Glutamatergic neuron (in vitro differentiated cells): ENCODE measurements around the gene RTN4. TPM values are rescaled to one million over a fixed set of nuclear protein-coding genes. Genes with fewer than 3 reads are reported as not detected.

Experiments used
- DNase-seq: peaks from one replicate; pipeline ENCODE4 v3.0.0; 2022
- H3K27ac Mint-ChIP-seq: one replicate; pipeline ENCODE4 v1.8.0; 2020; ENCODE audit warnings: mild to moderate bottlenecking, mixed read lengths, inconsistent platforms; ENCODE audit not compliant: unreplicated experiment
- H3K27me3 Mint-ChIP-seq: one replicate; pipeline ENCODE4 v1.8.0; 2020; ENCODE audit warnings: mild to moderate bottlenecking, moderate library complexity, mixed read lengths, inconsistent platforms; ENCODE audit not compliant: unreplicated experiment
- H3K36me3 Mint-ChIP-seq: one replicate; pipeline ENCODE4 v1.8.0; 2020; ENCODE audit warnings: mild to moderate bottlenecking, mixed read lengths, inconsistent platforms; ENCODE audit not compliant: unreplicated experiment
- H3K4me1 Mint-ChIP-seq: one replicate; pipeline ENCODE4 v1.8.0; 2020; ENCODE audit warnings: mild to moderate bottlenecking, low read depth, mixed read lengths, inconsistent platforms; ENCODE audit not compliant: unreplicated experiment
- H3K4me3 Mint-ChIP-seq: one replicate; pipeline ENCODE4 v1.8.0; 2020; ENCODE audit warnings: mild to moderate bottlenecking, mixed read lengths, inconsistent platforms; ENCODE audit not compliant: unreplicated experiment
- H3K9me3 Mint-ChIP-seq: one replicate; pipeline ENCODE4 v1.8.0; 2020; ENCODE audit warnings: mild to moderate bottlenecking, moderate library complexity, mixed read lengths, inconsistent platforms; ENCODE audit not compliant: unreplicated experiment
- CTCF ChIP-seq: fragments of 200-600 bp; sonication (generic); IDR thresholded peaks from one replicate; pipeline ENCODE4 v1.5.0; 2021; ENCODE audit not compliant: partially characterized antibody, unreplicated experiment
- total RNA-seq: library from RNA; stranded (reverse); fragmentation: NEBNext Ultra II Directional; extraction: Animal tissue kit (Norgen Biotek cat#: 25700); gene quantifications from one replicate; pipeline ENCODE4 v1.2.1, GENCODE V29; 2021; ENCODE audit not compliant: unreplicated experiment

RTN4 gene
- total RNA-seq, 1 donor from 2014 or later = 772 TPM

- H3K4me3 Mint-ChIP-seq = no peak overlapping the region
- no peak overlapping the region for H3K27ac Mint-ChIP-seq
Measured at GRCh38 chr2:54960164-54960563, 90.1 kb downstream of the RTN4 start.

GRCh38 chr2:54958717-54959371, 91.4 kb downstream of the RTN4 start:
- peaks cover 6% of the 10 kb centered on the region for H3K27me3 Mint-ChIP-seq
- H3K9me3 Mint-ChIP-seq = peaks cover 3% of the 10 kb centered on the region
- no peak for TF ChIP-seq CTCF
- no peak overlapping the region for H3K27ac Mint-ChIP-seq
- H3K36me3 Mint-ChIP-seq = no peaks in the 10 kb centered on the region
- H3K4me1 Mint-ChIP-seq = peaks cover 17% of the 10 kb centered on the region
- no peak for DNase-seq
- no peak overlapping the region for H3K4me3 Mint-ChIP-seq

More at GRCh38 chr2:54960164-54960563, 90.1 kb downstream of the RTN4 start:
- peaks cover 6% of the 10 kb centered on the region for H3K27me3 Mint-ChIP-seq
- H3K9me3 Mint-ChIP-seq = peaks cover 9% of the 10 kb centered on the region
- peaks cover 15% of the 10 kb centered on the region for H3K4me1 Mint-ChIP-seq
- no peak for DNase-seq
- no peak for TF ChIP-seq CTCF
- no peaks in the 10 kb centered on the region for H3K36me3 Mint-ChIP-seq

GRCh38 chr2:54957321-54957999, 92.8 kb downstream of the RTN4 start:
- TF ChIP-seq CTCF = no peak
- H3K27me3 Mint-ChIP-seq = peaks cover 3% of the 10 kb centered on the region
- H3K27ac Mint-ChIP-seq = no peak overlapping the region
- no peaks in the 10 kb centered on the region for H3K36me3 Mint-ChIP-seq
- peaks cover 1% of the 10 kb centered on the region for H3K9me3 Mint-ChIP-seq
- no peak for DNase-seq
- no peak overlapping the region for H3K4me3 Mint-ChIP-seq
- peaks cover 14% of the 10 kb centered on the region for H3K4me1 Mint-ChIP-seq

GRCh38 chr2:54956111-54956627, 94.1 kb downstream of the RTN4 start:
- H3K9me3 Mint-ChIP-seq = peaks cover 1% of the 10 kb centered on the region
- no peak overlapping the region for H3K27ac Mint-ChIP-seq
- no peaks in the 10 kb centered on the region for H3K36me3 Mint-ChIP-seq
- no peak for TF ChIP-seq CTCF
- no peak for DNase-seq
- H3K27me3 Mint-ChIP-seq = peaks cover 3% of the 10 kb centered on the region
- H3K4me3 Mint-ChIP-seq = no peak overlapping the region
- peaks cover 14% of the 10 kb centered on the region for H3K4me1 Mint-ChIP-seq

- H3K9me3 Mint-ChIP-seq = peaks cover 1% of the 10 kb centered on the region
- no peak overlapping the region for H3K27ac Mint-ChIP-seq
- no peak for TF ChIP-seq CTCF
- no peak overlapping the region for H3K4me3 Mint-ChIP-seq
- no peaks in the 10 kb centered on the region for H3K36me3 Mint-ChIP-seq
- DNase-seq = no peak
- H3K4me1 Mint-ChIP-seq = peaks cover 17% of the 10 kb centered on the region
- peaks cover 3% of the 10 kb centered on the region for H3K27me3 Mint-ChIP-seq
Measured at GRCh38 chr2:54955358-54956110, 94.7 kb downstream of the RTN4 start.
